ENCODE data around the gene PLCD4.

DNA sequence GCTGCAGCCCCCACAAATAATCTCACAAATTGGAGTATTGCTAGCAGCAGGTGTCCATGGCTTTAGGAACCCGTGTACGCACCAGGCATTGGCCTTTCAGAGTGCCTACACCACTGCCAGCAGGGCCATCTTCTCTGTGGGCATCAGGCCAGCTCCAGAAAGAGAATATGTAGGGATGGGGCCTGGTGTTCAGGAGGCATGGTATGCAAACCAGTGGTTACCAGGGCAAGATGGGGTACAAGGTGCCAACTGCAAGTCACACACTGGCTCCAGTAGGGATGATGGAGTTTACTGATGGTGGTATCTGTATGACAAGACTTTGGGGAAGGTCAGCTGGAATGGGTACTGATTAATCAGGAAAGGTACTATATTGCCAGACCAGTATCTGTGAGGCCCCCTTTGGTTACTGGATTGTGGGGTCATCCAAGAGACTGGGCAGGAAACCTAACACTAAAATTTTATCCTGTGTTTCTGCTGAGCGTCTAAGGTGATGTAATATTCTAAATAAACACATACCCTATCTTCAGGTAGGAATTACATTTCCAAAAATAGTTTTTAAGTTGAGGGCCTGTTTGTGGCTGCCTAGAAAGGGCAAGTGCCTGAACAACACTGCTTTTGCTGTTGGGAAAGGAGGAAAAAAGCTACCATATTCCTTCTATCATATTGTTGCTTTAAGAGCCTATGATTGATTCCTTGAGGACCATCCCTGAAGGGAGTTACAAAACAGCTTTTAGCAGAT, 30.0 kb upstream of the PLCD4 start:
- TF ChIP-seq CTCF (IDR thresholded peaks at IDR 0.05; ENCODE audit: poor library complexity, severe bottlenecking): no peak
- no peak for TF ChIP-seq EZH2 (IDR thresholded peaks at IDR 0.05; ENCODE audit: borderline replicate concordance, insufficient read depth, low read length, poor library complexity, severe bottlenecking)
- TF ChIP-seq MXI1 (conservative IDR thresholded peaks at IDR 0.05; ENCODE audit: poor library complexity, severe bottlenecking): no peak
- no peak for TF ChIP-seq REST (IDR thresholded peaks at IDR 0.05; ENCODE audit: borderline replicate concordance)

Measured in neural cell (in vitro differentiated cells).